ENCODE measurements around the gene C1QTNF4. TPM values are rescaled to one million over a fixed set of nuclear protein-coding genes. Genes with fewer than 3 reads are reported as not detected.

Gene C1QTNF4
- total and polyA plus RNA-seq, 5 donors: 0.33 to 0.74 (median 0.51) TPM

GRCh38 chr11:47592970-47593369, 1.2 kb downstream of the C1QTNF4 start:
- Histone ChIP-seq H3K27ac (ENCODE audit: low read length) (no peak overlapping the region), H3K9me3 (ENCODE audit: control insufficient read depth, low read length) (no peaks in the 10 kb centered on the region), H3K4me1 (ENCODE audit: control insufficient read depth, insufficient read depth, low read length) (no peaks in the 10 kb centered on the region), H3K27me3 (ENCODE audit: control insufficient read depth, insufficient read depth) (no peaks in the 10 kb centered on the region), H3K4me3 (ENCODE audit: low read length) (no peak overlapping the region)
- ATAC-seq: no peak
- 85% methylated on average over 2 of the region's 2 CpGs for WGBS
- no peak for DNase-seq
- intact Hi-C loops (cut with DNase I): no loop called here

GRCh38 chr11:47592251-47592650, 2.0 kb downstream of the C1QTNF4 start:
- H3K9me3 ChIP-seq (ENCODE audit: control insufficient read depth, low read length): no peaks in the 10 kb centered on the region
- ATAC-seq: no peak
- intact Hi-C loops (cut with DNase I): no loop called here
- H3K27ac ChIP-seq (ENCODE audit: low read length): no peak overlapping the region
- WGBS: 59% methylated on average over 4 of the region's 4 CpGs
- no peaks in the 10 kb centered on the region for H3K27me3 ChIP-seq (ENCODE audit: control insufficient read depth, insufficient read depth)
- no peak overlapping the region for H3K4me3 ChIP-seq (ENCODE audit: low read length)
- DNase-seq: no peak
- no peaks in the 10 kb centered on the region for H3K4me1 ChIP-seq (ENCODE audit: control insufficient read depth, insufficient read depth, low read length)

- intact Hi-C loops (cut with DNase I): no loop called here
- H3K27me3 ChIP-seq (ENCODE audit: control insufficient read depth, insufficient read depth): no peaks in the 10 kb centered on the region
- 57% methylated on average over 7 of the region's 7 CpGs for WGBS
- no peaks in the 10 kb centered on the region for H3K4me1 ChIP-seq (ENCODE audit: control insufficient read depth, insufficient read depth, low read length)
- H3K9me3 ChIP-seq (ENCODE audit: control insufficient read depth, low read length): no peaks in the 10 kb centered on the region
- ATAC-seq: no peak
- no peak overlapping the region for H3K27ac ChIP-seq (ENCODE audit: low read length)
- no peak overlapping the region for H3K4me3 ChIP-seq (ENCODE audit: low read length)
- DNase-seq: no peak
Observed at GRCh38 chr11:47591764-47592163, 2.4 kb downstream of the C1QTNF4 start.

GRCh38 chr11:47589977-47590861, 4.0 kb downstream of the C1QTNF4 start:
- ATAC-seq (no peak), DNase-seq (peak in 2 of 3 donors; percentile 58 to 63)
- WGBS: 37% methylated on average over 122 of the region's 122 CpGs
- intact Hi-C loops (cut with DNase I): no loop called here
- no peaks in the 10 kb centered on the region for H3K4me1 ChIP-seq (ENCODE audit: control insufficient read depth, insufficient read depth, low read length)
- H3K9me3 ChIP-seq (ENCODE audit: control insufficient read depth, low read length): no peaks in the 10 kb centered on the region
- H3K27ac ChIP-seq (ENCODE audit: low read length): no peak overlapping the region
- H3K4me3 ChIP-seq (ENCODE audit: low read length): peak overlapping the region; percentile 1
- H3K27me3 ChIP-seq (ENCODE audit: control insufficient read depth, insufficient read depth): no peaks in the 10 kb centered on the region

- Histone ChIP-seq H3K27me3 (ENCODE audit: control insufficient read depth, insufficient read depth) (no peaks in the 10 kb centered on the region), H3K4me3 (ENCODE audit: low read length) (peak overlapping the region; percentile 1), H3K4me1 (ENCODE audit: control insufficient read depth, insufficient read depth, low read length) (no peaks in the 10 kb centered on the region), H3K9me3 (ENCODE audit: control insufficient read depth, low read length) (no peaks in the 10 kb centered on the region), H3K27ac (ENCODE audit: low read length) (no peak overlapping the region)
- ATAC-seq (peak in 1 of 2 donors; percentile 4), DNase-seq (peak in 1 of 3 donors; percentile 66)
- WGBS: 37% methylated on average over 51 of the region's 51 CpGs
- intact Hi-C loops (cut with DNase I): no loop called here
Observed at GRCh38 chr11:47589584-47589976, 4.6 kb downstream of the C1QTNF4 start.

GRCh38 chr11:47589118-47589517, 5.1 kb downstream of the C1QTNF4 start:
- ATAC-seq (no peak), DNase-seq (no peak)
- H3K4me3 ChIP-seq (ENCODE audit: low read length): no peak overlapping the region
- intact Hi-C loops (cut with DNase I): no loop called here
- H3K9me3 ChIP-seq (ENCODE audit: control insufficient read depth, low read length): no peaks in the 10 kb centered on the region
- no peaks in the 10 kb centered on the region for H3K4me1 ChIP-seq (ENCODE audit: control insufficient read depth, insufficient read depth, low read length)
- WGBS: 80% methylated on average over 11 of the region's 11 CpGs
- no peaks in the 10 kb centered on the region for H3K27me3 ChIP-seq (ENCODE audit: control insufficient read depth, insufficient read depth)
- H3K27ac ChIP-seq (ENCODE audit: low read length): no peak overlapping the region

- Histone ChIP-seq H3K4me3 (ENCODE audit: low read length) (no peak overlapping the region), H3K27ac (ENCODE audit: low read length) (no peak overlapping the region), H3K27me3 (ENCODE audit: control insufficient read depth, insufficient read depth) (no peaks in the 10 kb centered on the region), H3K4me1 (ENCODE audit: control insufficient read depth, insufficient read depth, low read length) (no peaks in the 10 kb centered on the region), H3K9me3 (ENCODE audit: control insufficient read depth, low read length) (no peaks in the 10 kb centered on the region)
- ATAC-seq (peak; percentile 27), DNase-seq (peak in 2 of 3 donors; percentile 75 to 80)
- intact Hi-C loops (cut with DNase I): no loop called here
- 70% methylated on average over 14 of the region's 14 CpGs for WGBS
Observed at GRCh38 chr11:47587723-47588326, 6.4 kb downstream of the C1QTNF4 start.

GRCh38 chr11:47587039-47587716, 7.0 kb downstream of the C1QTNF4 start:
- DNase-seq (no peak), ATAC-seq (peak in 1 of 2 donors; percentile 3)
- H3K27me3 ChIP-seq (ENCODE audit: control insufficient read depth, insufficient read depth): no peaks in the 10 kb centered on the region
- no peaks in the 10 kb centered on the region for H3K9me3 ChIP-seq (ENCODE audit: control insufficient read depth, low read length)
- no peak overlapping the region for H3K27ac ChIP-seq (ENCODE audit: low read length)
- intact Hi-C loops (cut with DNase I): no loop called here
- 69% methylated on average over 6 of the region's 6 CpGs for WGBS
- no peak overlapping the region for H3K4me3 ChIP-seq (ENCODE audit: low read length)
- no peaks in the 10 kb centered on the region for H3K4me1 ChIP-seq (ENCODE audit: control insufficient read depth, insufficient read depth, low read length)

GRCh38 chr11:47586098-47586855, 7.9 kb downstream of the C1QTNF4 start, which contains the start of gene FAM180B:
Gene FAM180B (plus strand): TSS chr11:47586678. CDS start chr11:47586769, 91 bp downstream.
- WGBS: 65% methylated on average over 12 of the region's 12 CpGs
- intact Hi-C loops (cut with DNase I): no loop called here
- ATAC-seq (peak; percentile 7 to 31), DNase-seq (peak in 2 of 3 donors; percentile 73 to 78)
- no peaks in the 10 kb centered on the region for H3K9me3 ChIP-seq (ENCODE audit: control insufficient read depth, low read length)
- no peak within 1 kb of the TSS for H3K27ac ChIP-seq (ENCODE audit: low read length)
- H3K4me3 ChIP-seq (ENCODE audit: low read length): no peak within 1 kb of the TSS
- H3K27me3 ChIP-seq (ENCODE audit: control insufficient read depth, insufficient read depth): no peaks in the 10 kb centered on the region
- no peaks in the 10 kb centered on the region for H3K4me1 ChIP-seq (ENCODE audit: control insufficient read depth, insufficient read depth, low read length)

- ATAC-seq (no peak), DNase-seq (no peak)
- Histone ChIP-seq H3K9me3 (ENCODE audit: control insufficient read depth, low read length) (no peaks in the 10 kb centered on the region), H3K27ac (ENCODE audit: low read length) (no peak overlapping the region), H3K4me3 (ENCODE audit: low read length) (no peak overlapping the region), H3K27me3 (ENCODE audit: control insufficient read depth, insufficient read depth) (no peaks in the 10 kb centered on the region), H3K4me1 (ENCODE audit: control insufficient read depth, insufficient read depth, low read length) (no peaks in the 10 kb centered on the region)
- WGBS: 85% methylated on average over 5 of the region's 5 CpGs
- intact Hi-C loops (cut with DNase I): no loop called here
Observed at GRCh38 chr11:47583844-47584243, 10.4 kb downstream of the C1QTNF4 start.

All from right cardiac atrium (tissue), 5 donors.